DOHH2 (cell line): Measurements from ENCODE around the gene CENPU.

ENCODE experiments used
- H3F3A ChIP-seq: fragments of 200-600 bp; sonication (generic), shearing (Covaris generic); 2 replicates; pipeline ENCODE4 v1.6.0; 2016; ENCODE audit warnings: antibody characterized with exemption, mild to moderate bottlenecking; ENCODE audit not compliant: control insufficient read depth, insufficient read depth
- H3K27ac ChIP-seq: fragments of 200-600 bp; sonication (generic); 2 replicates; pipeline ENCODE4 v1.5.1; 2014; ENCODE audit warnings: low read depth, mild to moderate bottlenecking, low read length, moderate library complexity
- H3K27me3 ChIP-seq: fragments of 200-600 bp; sonication (generic); 2 replicates; pipeline ENCODE4 v1.6.1; 2014; ENCODE audit warnings: mild to moderate bottlenecking, low read length, mixed read lengths; ENCODE audit not compliant: control insufficient read depth
- H3K36me3 ChIP-seq: fragments of 200-600 bp; sonication (generic); 2 replicates; pipeline ENCODE4 v1.6.1; 2014; ENCODE audit warnings: mild to moderate bottlenecking, low read length, moderate library complexity, mixed read lengths; ENCODE audit not compliant: control insufficient read depth
- H3K4me1 ChIP-seq: fragments of 200-600 bp; sonication (generic); 2 replicates; pipeline ENCODE4 v1.6.1; 2014; ENCODE audit warnings: mild to moderate bottlenecking, low read length, mixed read lengths; ENCODE audit not compliant: control insufficient read depth
- H3K4me2 ChIP-seq: fragments of 200-600 bp; sonication (generic); 2 replicates; pipeline ENCODE4 v1.6.0; 2014; ENCODE audit warnings: mild to moderate bottlenecking, low read length, moderate library complexity
- H3K4me3 ChIP-seq: fragments of 200-600 bp; sonication (generic); 2 replicates; pipeline ENCODE4 v1.5.1; 2014; ENCODE audit warnings: mild to moderate bottlenecking, low read length, mixed read lengths
- H3K79me2 ChIP-seq: fragments of 200-600 bp; sonication (generic); 2 replicates; pipeline ENCODE4 v1.6.1; 2014; ENCODE audit warnings: mild to moderate bottlenecking, low read length, mixed read lengths; ENCODE audit not compliant: control insufficient read depth
- H3K9me2 ChIP-seq: fragments of 200-600 bp; sonication (generic); replicated peaks from 2 replicates; pipeline ENCODE4 v1.6.1; 2014; ENCODE audit warnings: mild to moderate bottlenecking, low read length, mixed read lengths; ENCODE audit not compliant: control insufficient read depth
- H3K9me3 ChIP-seq: fragments of 200-600 bp; sonication (generic); 2 replicates; pipeline ENCODE4 v1.6.1; 2014; ENCODE audit warnings: antibody characterized with exemption, low read length, mixed read lengths; ENCODE audit not compliant: control insufficient read depth, insufficient read depth
- H4K20me1 ChIP-seq: fragments of 200-600 bp; sonication (generic); 2 replicates; pipeline ENCODE4 v1.6.0; 2014; ENCODE audit warnings: low read depth, mild to moderate bottlenecking, antibody characterized with exemption, low read length, moderate library complexity; ENCODE audit not compliant: control insufficient read depth, insufficient read depth
- CTCF ChIP-seq: fragments of 200-600 bp; sonication (generic); IDR thresholded peaks from one replicate; pipeline ENCODE4 v1.5.1; 2014; ENCODE audit warnings: antibody characterized with exemption, mild to moderate bottlenecking, low read depth, low read length; ENCODE audit not compliant: poor library complexity, severe bottlenecking
- EZH2phosphoT487 ChIP-seq: fragments of 200-600 bp; sonication (generic); IDR thresholded peaks from 2 replicates; pipeline ENCODE4 v1.6.1; 2017; ENCODE audit warnings: borderline replicate concordance, mild to moderate bottlenecking, antibody characterized with exemption, low read length, moderate library complexity, mixed read lengths

Gene CENPU

GRCh38 chr4:184648054-184648312, 85.9 kb downstream of the CENPU start:
- 0 out of 2 replicates have a peak overlapping the region, but pooled peaks have one; percentile 68 for H3K27ac ChIP-seq
- H3K9me3 ChIP-seq: no peaks in the 10 kb centered on the region
- peak overlapping the region; percentile 86 for H3K4me3 ChIP-seq
- H3K9me2 ChIP-seq: no peaks in the 10 kb centered on the region
- no peak for TF ChIP-seq EZH2phosphoT487
- no peak for TF ChIP-seq CTCF
- no peaks in the 10 kb centered on the region for H3F3A ChIP-seq
- H3K4me2 ChIP-seq: peak overlapping the region; percentile 85
- no peaks in the 10 kb centered on the region for H3K27me3 ChIP-seq
- H3K79me2 ChIP-seq: peaks cover 73% of the 10 kb centered on the region
- peaks cover 14% of the 10 kb centered on the region; the same call in 1 of the 2 replicates for H4K20me1 ChIP-seq
- peaks cover 50% of the 10 kb centered on the region for H3K36me3 ChIP-seq
- peaks cover 42% of the 10 kb centered on the region for H3K4me1 ChIP-seq

- Histone ChIP-seq H3K4me2 (peak overlapping the region; percentile 85), H3K4me3 (peak overlapping the region; percentile 86), H3K27ac (no peak overlapping the region), H3K4me1 (peaks cover 42% of the 10 kb centered on the region), H3F3A (no peaks in the 10 kb centered on the region), H3K9me3 (no peaks in the 10 kb centered on the region), H3K36me3 (peaks cover 54% of the 10 kb centered on the region), H3K9me2 (no peaks in the 10 kb centered on the region), H3K79me2 (peaks cover 78% of the 10 kb centered on the region), H4K20me1 (peaks cover 14% of the 10 kb centered on the region; the same call in 1 of the 2 replicates), H3K27me3 (no peaks in the 10 kb centered on the region)
- TF ChIP-seq CTCF (no peak), EZH2phosphoT487 (no peak)
Measured at GRCh38 chr4:184647266-184648053, 86.4 kb downstream of the CENPU start.

DNA sequence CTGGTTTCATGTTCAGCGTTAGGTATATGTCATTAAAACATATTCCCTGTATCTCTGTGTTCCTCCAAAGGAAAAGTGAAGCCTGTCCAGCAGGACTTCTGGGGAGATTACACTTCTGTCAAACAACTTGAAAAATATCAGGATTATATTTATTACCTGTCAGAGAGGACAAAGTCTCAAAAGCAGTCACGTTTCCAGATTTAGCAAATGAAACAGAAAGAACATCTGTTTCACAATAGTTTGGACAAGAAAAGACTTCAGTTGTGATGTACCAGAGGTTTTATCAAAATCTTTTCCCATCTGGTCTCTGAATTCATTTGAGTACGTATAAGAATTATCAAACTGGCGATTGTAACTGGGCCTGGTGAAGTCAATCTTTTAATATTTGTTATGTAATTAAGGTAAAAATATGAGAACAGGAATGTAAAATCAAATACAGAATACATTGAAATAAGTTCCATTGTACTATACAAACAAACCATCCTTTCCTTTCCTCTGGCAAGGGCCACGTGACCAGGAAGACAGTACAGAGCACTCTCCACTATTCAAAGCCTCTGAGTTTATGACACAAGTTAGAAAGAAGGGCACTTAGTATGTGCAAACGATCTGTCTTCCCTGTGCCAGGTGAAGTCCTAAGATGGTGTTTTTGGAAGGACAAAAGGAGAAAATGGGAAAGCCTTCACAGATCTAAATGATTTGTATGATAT, 87.8 kb downstream of the CENPU start:
- Histone ChIP-seq H3K9me2 (no peaks in the 10 kb centered on the region), H3K4me3 (no peak overlapping the region), H3K9me3 (no peaks in the 10 kb centered on the region), H3K4me1 (peaks cover 46% of the 10 kb centered on the region), H3K36me3 (peaks cover 61% of the 10 kb centered on the region), H4K20me1 (peaks cover 14% of the 10 kb centered on the region; the same call in 1 of the 2 replicates), H3K27me3 (no peaks in the 10 kb centered on the region), H3K27ac (no peak overlapping the region), H3F3A (no peaks in the 10 kb centered on the region), H3K4me2 (peak overlapping the region; percentile 17), H3K79me2 (peaks cover 89% of the 10 kb centered on the region)
- no peak for TF ChIP-seq EZH2phosphoT487
- TF ChIP-seq CTCF: no peak
